Activated CD4-positive, alpha-beta T cell treated with anti-CD3 and anti-CD28 coated beads for 36 hours (primary cell): ENCODE results near the gene CHCHD5. TPM values are rescaled to one million over a fixed set of nuclear protein-coding genes. Genes with fewer than 3 reads are reported as not detected.

ENCODE experiments used
- ATAC-seq: fragments of 200-7000 bp; cut with Tn5 transposase; one replicate; pipeline ENCODE4 v1.10.0; 2021; ENCODE audit warnings: mild to moderate bottlenecking, moderate library complexity
- CTCF ChIA-PET: fragments of 350-600 bp; sonication (Branson Sonifier 250); formaldehyde crosslinking; loops from one replicate; lab custom pipeline; 2021; ENCODE audit warnings: antibody characterized with exemption; lab: Charles Lee
- POLR2A ChIA-PET: fragments of 350-600 bp; sonication (Branson Sonifier 250); formaldehyde crosslinking; loops from one replicate; lab custom pipeline; 2021; ENCODE audit warnings: antibody characterized with exemption, inconsistent platforms; lab: Charles Lee
- DNase-seq: peaks from one replicate; pipeline ENCODE4 v3.0.0-alpha.2; 2020
- H3K27ac Mint-ChIP-seq: one replicate; pipeline ENCODE4 v1.8.0; 2021; ENCODE audit warnings: mixed read lengths
- H3K27me3 Mint-ChIP-seq: one replicate; pipeline ENCODE4 v1.8.0; 2021; ENCODE audit warnings: mixed read lengths
- H3K36me3 Mint-ChIP-seq: one replicate; pipeline ENCODE4 v1.8.0; 2021; ENCODE audit warnings: low read depth, mixed read lengths
- H3K4me1 Mint-ChIP-seq: one replicate; pipeline ENCODE4 v1.8.0; 2021; ENCODE audit warnings: mixed read lengths
- H3K4me3 Mint-ChIP-seq: one replicate; pipeline ENCODE4 v1.8.0; 2021; ENCODE audit warnings: mild to moderate bottlenecking, moderate library complexity, mixed read lengths
- H3K9me3 Mint-ChIP-seq: one replicate; pipeline ENCODE4 v1.8.0; 2021; ENCODE audit warnings: low read depth, mixed read lengths
- intact Hi-C, 2 experiments: fragments of 100-400 bp; cut with DNase I in 1 of 2; cut with micrococcal nuclease in 1 of 2; formaldehyde crosslinking; loops; one replicate each; pipeline versions ENCODE4 v1.14.2 to v1.15.1; 2022 to 2024; cut with DNase I, micrococcal nuclease
- total RNA-seq, 2 experiments: library from RNA; stranded (reverse); gene quantifications; one replicate each; pipeline ENCODE4 v1.2.3, GENCODE V29; 2021

The CHCHD5 gene
- total RNA-seq, 2 experiments from 2014 or later: 34.4 to 37.0 TPM

- ATAC-seq: no peak
- POLR2A ChIA-PET: interaction anchor here (1.2 kb wide), 1 partner anchor 11 kb away, joined by 3 read pairs; the partner anchor contains the start of gene SLC20A1
- no peak for DNase-seq
- no peak overlapping the region for H3K27ac Mint-ChIP-seq
- H3K4me3 Mint-ChIP-seq: no peak overlapping the region
- H3K9me3 Mint-ChIP-seq: no peaks in the 10 kb centered on the region
- H3K36me3 Mint-ChIP-seq: no peaks in the 10 kb centered on the region
- CTCF ChIA-PET: interaction anchor here (0.6 to 3.7 kb wide), 3 partner anchors 9 to 71 kb away, joined by 3 to 20 read pairs (median 5); partner anchors contain the start of gene SLC20A1
- intact Hi-C loops: loop anchor here in 1 of 2 experiments (5.0 kb wide), 1 partner anchor 72 kb away; no protein-coding TSS in a partner anchor
- peaks cover 71% of the 10 kb centered on the region for H3K4me1 Mint-ChIP-seq
- H3K27me3 Mint-ChIP-seq: peaks cover under 1% of the 10 kb centered on the region
Observed at GRCh38 chr2:112634874-112635157, 50.4 kb downstream of the CHCHD5 start.

- Mint-ChIP-seq H3K4me3 (no peak overlapping the region), H3K27me3 (no peaks in the 10 kb centered on the region), H3K36me3 (peaks cover 2% of the 10 kb centered on the region)
Observed at GRCh38 chr2:112636605-112637288, 52.3 kb downstream of the CHCHD5 start.

GRCh38 chr2:112637289-112637660 is 52.9 kb downstream of the CHCHD5 start:
- H3K36me3 Mint-ChIP-seq: peaks cover 2% of the 10 kb centered on the region
- ATAC-seq (no peak), DNase-seq (no peak)
- no peaks in the 10 kb centered on the region for H3K9me3 Mint-ChIP-seq
- H3K27me3 Mint-ChIP-seq: no peaks in the 10 kb centered on the region
- ChIA-PET CTCF (interaction anchor here (0.6 to 3.7 kb wide), 5 partner anchors 10 to 54 kb away, joined by 3 to 20 read pairs (median 4); no protein-coding TSS in a partner anchor), POLR2A (no interaction called here)
- H3K4me1 Mint-ChIP-seq: peaks cover 63% of the 10 kb centered on the region
- intact Hi-C loops: no loop called here
- no peak overlapping the region for H3K27ac Mint-ChIP-seq
- H3K4me3 Mint-ChIP-seq: no peak overlapping the region

More at GRCh38 chr2:112636605-112637288, 52.3 kb downstream of the CHCHD5 start:
- peak; percentile 46 for ATAC-seq
- POLR2A ChIA-PET: no interaction called here
- Mint-ChIP-seq H3K4me1 (peaks cover 68% of the 10 kb centered on the region), H3K9me3 (no peaks in the 10 kb centered on the region), H3K27ac (no peak overlapping the region)
- CTCF ChIA-PET: interaction anchor here (0.6 to 3.7 kb wide), 5 partner anchors 8 to 55 kb away, joined by 3 to 20 read pairs (median 4); partner anchors contain the start of gene SLC20A1
- peak; percentile 54 for DNase-seq
- intact Hi-C loops: no loop called here

Other genes with a start within 250 kb of the CHCHD5 start
- gene RGPD8, start 151.0 kb upstream of the CHCHD5 start, total RNA-seq: 1 to 10 TPM; 7.8 to 9.2 TPM
- gene TTL, start 102.5 kb upstream of the CHCHD5 start, total RNA-seq: 10 to 100 TPM; 28.7 to 30.2 TPM
- 10 to 100 TPM; 47.0 to 63.3 TPM for gene POLR1B, start 42.1 kb upstream of the CHCHD5 start, total RNA-seq
- gene SLC20A1, start 61.3 kb downstream of the CHCHD5 start, total RNA-seq: 10 to 100 TPM; 69.3 to 69.6 TPM
- gene NT5DC4, start 136.4 kb downstream of the CHCHD5 start, total RNA-seq: not detected
- gene CKAP2L, start 180.0 kb downstream of the CHCHD5 start, total RNA-seq: 10 to 100 TPM; 38.4 to 46.7 TPM
- 1 to 10 TPM; 6.6 to 6.9 TPM for gene IL1A, start 199.9 kb downstream of the CHCHD5 start, total RNA-seq